ENCODE measurements around the gene APAF1. TPM values are rescaled to one million over a fixed set of nuclear protein-coding genes. Genes with fewer than 3 reads are reported as not detected.

Gene APAF1
- total and polyA plus RNA-seq, 4 donors, result 25.7 to 42.8 (median 40.3) TPM

DNA sequence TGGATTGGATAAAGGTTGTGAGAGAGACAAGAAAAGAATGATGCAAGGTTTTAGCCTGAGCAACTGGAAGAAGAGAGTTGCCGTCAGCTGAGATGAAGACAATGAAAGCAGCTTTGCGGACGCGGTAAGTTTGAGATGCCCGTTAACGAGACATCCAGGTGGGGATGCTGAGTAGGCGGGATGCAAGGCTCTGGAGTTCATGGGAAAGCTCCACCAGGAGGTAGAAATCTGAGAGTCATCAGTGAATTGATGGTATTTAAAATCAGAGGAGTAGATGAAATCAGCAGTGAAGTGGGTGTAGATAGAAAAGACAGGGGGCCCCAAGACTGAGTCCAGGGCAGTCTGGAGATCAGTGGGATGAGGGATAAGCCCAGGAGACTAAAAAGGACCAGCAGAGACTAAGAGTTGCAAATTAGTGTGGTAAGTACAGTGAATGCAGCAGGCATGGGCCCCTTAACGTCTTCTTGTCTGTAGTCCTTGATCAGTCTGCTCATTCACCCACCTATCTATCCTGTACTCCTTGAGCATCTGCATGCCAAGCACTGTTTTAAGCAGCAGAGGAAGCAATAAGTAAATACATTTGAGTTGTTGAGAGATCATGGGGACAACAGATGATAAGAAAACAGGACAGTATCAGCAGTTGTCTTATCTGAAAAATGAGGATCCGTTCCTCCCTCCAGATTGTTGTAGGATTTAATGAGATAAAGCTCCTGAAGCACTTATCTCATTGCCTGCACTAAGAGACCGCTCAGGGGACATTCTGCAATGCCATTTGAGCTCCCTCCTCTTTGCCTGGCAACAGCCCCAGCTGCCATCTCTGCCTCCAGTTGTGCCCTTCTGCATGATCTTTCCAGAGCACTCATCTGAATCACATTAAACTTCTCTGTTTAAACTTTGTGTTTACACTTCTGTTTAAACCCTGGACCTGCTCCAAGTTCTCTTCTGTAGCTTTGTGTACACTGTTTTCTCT, 91.5 kb downstream of the APAF1 start:
- H3K27ac ChIP-seq (ENCODE audit: low read depth, low read length), result peak overlapping the region; percentile 40
- no peaks in the 10 kb centered on the region for H3K9me3 ChIP-seq (ENCODE audit: control insufficient read depth, insufficient read depth, low read length)
- 80% methylated on average over 8 of the region's 10 CpGs for WGBS (ENCODE audit: insufficient coverage)
- H3K4me1 ChIP-seq (ENCODE audit: control insufficient read depth, insufficient read depth, low read length), result peaks cover 6% of the 10 kb centered on the region
- H3K4me3 ChIP-seq (ENCODE audit: low read depth, low read length), result no peak overlapping the region
- H3K36me3 ChIP-seq (ENCODE audit: control insufficient read depth, insufficient read depth, low read length), result peaks cover 6% of the 10 kb centered on the region
- no peaks in the 10 kb centered on the region for H3K27me3 ChIP-seq (ENCODE audit: control insufficient read depth, insufficient read depth, low read length)
- DNase-seq (ENCODE audit: low read depth in 4 of 6, low spot score in 6 of 6), result peak in 2 of 6 donors; percentile 56 to 75

- no peak for DNase-seq (ENCODE audit: low read depth in 4 of 6, low spot score in 6 of 6)
- Histone ChIP-seq H3K36me3 (ENCODE audit: control insufficient read depth, insufficient read depth, low read length) (peaks cover 6% of the 10 kb centered on the region), H3K9me3 (ENCODE audit: control insufficient read depth, insufficient read depth, low read length) (no peaks in the 10 kb centered on the region), H3K4me1 (ENCODE audit: control insufficient read depth, insufficient read depth, low read length) (peaks cover 6% of the 10 kb centered on the region), H3K27me3 (ENCODE audit: control insufficient read depth, insufficient read depth, low read length) (no peaks in the 10 kb centered on the region), H3K4me3 (ENCODE audit: low read depth, low read length) (no peak overlapping the region), H3K27ac (ENCODE audit: low read depth, low read length) (peak overlapping the region; percentile 40)
- WGBS (ENCODE audit: insufficient coverage), result no CpG with 5 or more reads among the region's 4 CpGs
Observed at GRCh38 chr12:98737322-98737712, 92.2 kb downstream of the APAF1 start.

GRCh38 chr12:98738002-98738401, 92.9 kb downstream of the APAF1 start:
- peak overlapping the region; percentile 40 for H3K27ac ChIP-seq (ENCODE audit: low read depth, low read length)
- H3K4me1 ChIP-seq (ENCODE audit: control insufficient read depth, insufficient read depth, low read length), result peaks cover 10% of the 10 kb centered on the region
- DNase-seq (ENCODE audit: low read depth in 4 of 6, low spot score in 6 of 6), result no peak
- H3K36me3 ChIP-seq (ENCODE audit: control insufficient read depth, insufficient read depth, low read length), result peaks cover 5% of the 10 kb centered on the region
- H3K9me3 ChIP-seq (ENCODE audit: control insufficient read depth, insufficient read depth, low read length), result no peaks in the 10 kb centered on the region
- H3K4me3 ChIP-seq (ENCODE audit: low read depth, low read length), result no peak overlapping the region
- 94% methylated on average over 2 of the region's 3 CpGs for WGBS (ENCODE audit: insufficient coverage)
- H3K27me3 ChIP-seq (ENCODE audit: control insufficient read depth, insufficient read depth, low read length), result no peaks in the 10 kb centered on the region

DNA sequence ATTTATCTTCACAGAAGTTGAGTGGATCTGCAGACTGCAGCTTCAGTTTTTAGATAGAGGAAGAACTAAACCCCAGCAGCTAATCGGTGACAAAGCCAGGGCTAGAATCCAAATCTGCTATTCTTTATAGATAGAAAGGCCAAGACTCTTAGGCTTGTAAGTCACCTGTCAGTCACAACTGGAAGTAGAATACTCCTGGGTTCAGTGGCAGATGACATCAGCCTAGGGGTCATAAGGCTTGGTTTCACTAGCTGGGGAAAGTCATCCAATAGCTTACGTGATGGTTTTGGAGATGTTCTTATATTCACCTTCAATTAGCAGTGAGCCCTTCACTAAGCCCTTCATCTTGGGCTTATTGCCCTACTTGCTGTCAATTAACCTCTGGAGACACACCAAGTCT, 93.4 kb downstream of the APAF1 start:
- no peak for DNase-seq (ENCODE audit: low read depth in 4 of 6, low spot score in 6 of 6)
- Histone ChIP-seq H3K4me1 (ENCODE audit: control insufficient read depth, insufficient read depth, low read length) (peaks cover 10% of the 10 kb centered on the region), H3K27ac (ENCODE audit: low read depth, low read length) (no peak overlapping the region), H3K9me3 (ENCODE audit: control insufficient read depth, insufficient read depth, low read length) (no peaks in the 10 kb centered on the region), H3K4me3 (ENCODE audit: low read depth, low read length) (no peak overlapping the region), H3K36me3 (ENCODE audit: control insufficient read depth, insufficient read depth, low read length) (no peaks in the 10 kb centered on the region), H3K27me3 (ENCODE audit: control insufficient read depth, insufficient read depth, low read length) (no peaks in the 10 kb centered on the region)
- 100% methylated on average over 1 of the region's 2 CpGs for whole genome bisulfite sequencing (ENCODE audit: insufficient coverage)

DNA sequence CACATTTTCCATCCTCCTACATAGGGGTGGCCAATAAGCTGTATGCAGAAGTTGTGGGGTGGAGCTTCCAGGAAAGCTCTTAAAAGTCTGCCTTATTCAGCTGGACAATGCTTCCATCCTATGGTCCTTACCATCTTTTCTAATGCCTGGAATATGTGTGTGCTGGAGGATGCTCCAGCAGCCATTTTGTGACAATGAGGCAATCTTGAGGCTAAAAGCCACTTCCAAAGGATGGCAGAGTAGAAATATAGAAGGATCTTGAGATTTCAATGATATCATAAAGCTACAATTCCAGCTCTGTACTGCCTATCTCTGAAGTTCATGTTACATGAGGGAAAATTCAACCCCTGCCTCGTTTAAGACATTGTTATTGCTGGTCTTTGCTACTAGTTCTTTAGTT, 95.7 kb downstream of the APAF1 start:
- H3K27me3 ChIP-seq (ENCODE audit: control insufficient read depth, insufficient read depth, low read length), result no peaks in the 10 kb centered on the region
- no peak for DNase-seq (ENCODE audit: low read depth in 4 of 6, low spot score in 6 of 6)
- no peaks in the 10 kb centered on the region for H3K9me3 ChIP-seq (ENCODE audit: control insufficient read depth, insufficient read depth, low read length)
- H3K4me1 ChIP-seq (ENCODE audit: control insufficient read depth, insufficient read depth, low read length), result peaks cover 13% of the 10 kb centered on the region
- H3K36me3 ChIP-seq (ENCODE audit: control insufficient read depth, insufficient read depth, low read length), result peaks cover 3% of the 10 kb centered on the region
- no peak overlapping the region for H3K27ac ChIP-seq (ENCODE audit: low read depth, low read length)
- no peak overlapping the region for H3K4me3 ChIP-seq (ENCODE audit: low read depth, low read length)
- no CpG with 5 or more reads among the region's 1 CpG for WGBS (ENCODE audit: insufficient coverage)

GRCh38 chr12:98741196-98741555, 96.1 kb downstream of the APAF1 start:
- no peak for DNase-seq (ENCODE audit: low read depth in 4 of 6, low spot score in 6 of 6)
- Histone ChIP-seq H3K4me3 (ENCODE audit: low read depth, low read length) (no peak overlapping the region), H3K27ac (ENCODE audit: low read depth, low read length) (no peak overlapping the region), H3K27me3 (ENCODE audit: control insufficient read depth, insufficient read depth, low read length) (peaks cover 4% of the 10 kb centered on the region), H3K9me3 (ENCODE audit: control insufficient read depth, insufficient read depth, low read length) (no peaks in the 10 kb centered on the region), H3K36me3 (ENCODE audit: control insufficient read depth, insufficient read depth, low read length) (peaks cover 5% of the 10 kb centered on the region), H3K4me1 (ENCODE audit: control insufficient read depth, insufficient read depth, low read length) (peaks cover 17% of the 10 kb centered on the region)
- WGBS (ENCODE audit: insufficient coverage), result 80% methylated on average over 2 of the region's 4 CpGs

DNA sequence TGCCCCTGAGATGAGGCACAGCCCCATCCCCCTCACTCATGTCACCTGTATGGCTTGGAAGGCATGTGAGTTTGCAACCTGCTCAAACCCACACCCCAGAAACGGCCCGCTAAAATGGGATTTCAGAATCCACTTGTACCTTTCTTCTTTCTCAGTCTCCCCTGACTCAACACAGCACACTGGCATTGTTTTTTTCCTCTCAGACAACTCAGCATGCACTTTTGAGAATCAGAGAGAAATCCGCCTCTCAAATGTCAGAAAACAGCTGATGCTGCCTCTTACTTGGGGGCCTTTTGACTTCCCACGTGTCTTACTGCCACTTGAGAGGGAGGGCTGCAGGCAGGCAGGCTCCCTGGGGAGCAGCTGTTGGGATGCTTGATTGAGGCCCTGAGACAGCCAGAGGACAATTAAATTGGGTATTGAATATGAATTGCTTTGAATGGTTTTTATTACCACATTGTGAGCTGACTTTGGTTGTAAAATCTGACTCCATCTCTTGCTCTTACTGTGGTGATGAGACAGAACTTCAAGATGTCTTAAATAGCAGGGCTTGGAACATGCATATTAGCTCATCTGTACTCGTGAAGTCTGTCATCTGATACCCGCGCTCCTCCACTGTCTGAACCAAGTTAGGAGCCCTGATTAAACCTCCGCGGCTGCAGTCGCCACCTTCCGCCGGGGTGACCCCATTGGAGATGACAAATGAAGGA, 96.6 kb downstream of the APAF1 start:
- H3K27ac ChIP-seq (ENCODE audit: low read depth, low read length), result no peak overlapping the region
- WGBS (ENCODE audit: insufficient coverage), result 51% methylated on average over 12 of the region's 12 CpGs
- peaks cover 16% of the 10 kb centered on the region for H3K4me1 ChIP-seq (ENCODE audit: control insufficient read depth, insufficient read depth, low read length)
- peaks cover 5% of the 10 kb centered on the region for H3K27me3 ChIP-seq (ENCODE audit: control insufficient read depth, insufficient read depth, low read length)
- H3K4me3 ChIP-seq (ENCODE audit: low read depth, low read length), result no peak overlapping the region
- no peaks in the 10 kb centered on the region for H3K9me3 ChIP-seq (ENCODE audit: control insufficient read depth, insufficient read depth, low read length)
- H3K36me3 ChIP-seq (ENCODE audit: control insufficient read depth, insufficient read depth, low read length), result peaks cover 7% of the 10 kb centered on the region
- DNase-seq (ENCODE audit: low read depth in 4 of 6, low spot score in 6 of 6), result peak in 2 of 6 donors; percentile 34 to 58

- Histone ChIP-seq H3K36me3 (ENCODE audit: control insufficient read depth, insufficient read depth, low read length) (peaks cover 10% of the 10 kb centered on the region), H3K4me1 (ENCODE audit: control insufficient read depth, insufficient read depth, low read length) (peaks cover 13% of the 10 kb centered on the region), H3K4me3 (ENCODE audit: low read depth, low read length) (no peak overlapping the region), H3K27me3 (ENCODE audit: control insufficient read depth, insufficient read depth, low read length) (peaks cover 5% of the 10 kb centered on the region), H3K9me3 (ENCODE audit: control insufficient read depth, insufficient read depth, low read length) (no peaks in the 10 kb centered on the region), H3K27ac (ENCODE audit: low read depth, low read length) (no peak overlapping the region)
- WGBS (ENCODE audit: insufficient coverage), result no CpG with 5 or more reads among the region's 4 CpGs
- peak in 2 of 6 donors; percentile 48 to 65 for DNase-seq (ENCODE audit: low read depth in 4 of 6, low spot score in 6 of 6)
Observed at GRCh38 chr12:98743362-98743953, 98.4 kb downstream of the APAF1 start.

DNA sequence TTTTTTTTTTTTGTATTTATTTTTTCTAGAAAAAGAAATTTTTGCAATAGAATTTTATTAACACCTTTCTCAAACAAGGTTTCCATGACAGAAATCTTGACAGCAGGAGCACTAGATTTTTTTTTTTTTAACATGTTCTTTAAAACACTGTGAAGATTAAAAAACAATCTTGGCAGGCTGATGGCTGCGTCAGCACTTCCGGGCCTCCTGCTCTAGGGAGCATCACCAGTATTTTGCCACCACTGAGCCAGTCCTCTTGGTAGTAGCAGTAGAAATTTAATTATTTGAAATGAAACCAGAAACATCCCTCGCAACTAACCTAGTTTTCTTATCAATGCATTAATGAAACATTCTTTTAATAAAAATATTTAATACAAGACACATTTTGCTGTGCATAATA, 99.6 kb downstream of the APAF1 start:
- H3K4me3 ChIP-seq (ENCODE audit: low read depth, low read length), result peak overlapping the region; percentile 39
- H3K27ac ChIP-seq (ENCODE audit: low read depth, low read length), result peak overlapping the region; percentile 83
- no CpG with 5 or more reads among the region's 3 CpGs for WGBS (ENCODE audit: insufficient coverage)
- H3K27me3 ChIP-seq (ENCODE audit: control insufficient read depth, insufficient read depth, low read length), result peaks cover 5% of the 10 kb centered on the region
- no peaks in the 10 kb centered on the region for H3K9me3 ChIP-seq (ENCODE audit: control insufficient read depth, insufficient read depth, low read length)
- H3K36me3 ChIP-seq (ENCODE audit: control insufficient read depth, insufficient read depth, low read length), result peaks cover 19% of the 10 kb centered on the region
- peak in 1 of 6 donors; percentile 74 for DNase-seq (ENCODE audit: low read depth in 4 of 6, low spot score in 6 of 6)
- H3K4me1 ChIP-seq (ENCODE audit: control insufficient read depth, insufficient read depth, low read length), result peaks cover 13% of the 10 kb centered on the region

Measured in spinal cord (tissue), 10 donors.